Measurements from ENCODE around the gene TRPV5. TPM values are rescaled to one million over a fixed set of nuclear protein-coding genes. Genes with fewer than 3 reads are reported as not detected.

TRPV5 gene
- total and polyA plus RNA-seq, 4 donors, result under 0.01 to 0.23 TPM; not detected in 2

GRCh38 chr7:142938611-142939010 lies 5.1 kb upstream of the TRPV5 start:
- Histone ChIP-seq H3K27ac (ENCODE audit: low read depth in 1 of 2, low read length in 2 of 2) (no peak overlapping the region), H3K27me3 (ENCODE audit: control insufficient read depth in 4 of 4, insufficient read depth in 4 of 4, low read length in 3 of 4) (no peaks in the 10 kb centered on the region), H3K36me3 (ENCODE audit: control insufficient read depth in 4 of 4, insufficient read depth in 3 of 4, low read depth in 1 of 4, low read length in 3 of 4) (no peaks in the 10 kb centered on the region), H3K9me3 (ENCODE audit: control insufficient read depth in 4 of 4, low read length in 3 of 4) (no peaks in the 10 kb centered on the region), H3K4me1 (ENCODE audit: control insufficient read depth in 4 of 4, insufficient read depth in 4 of 4, low read length in 3 of 4) (no peaks in the 10 kb centered on the region), H3K4me3 (ENCODE audit: low read depth in 1 of 3, low read length in 3 of 3) (no peak overlapping the region), H3K9ac (ENCODE audit: low read depth in 1 of 2, low read length in 2 of 2) (no peak overlapping the region)
- TF ChIP-seq RXRA (IDR thresholded peaks at IDR 0.05) (no peak), TAF1 (conservative IDR thresholded peaks at IDR 0.05) (no peak), ZBTB33 (IDR thresholded peaks at IDR 0.05) (no peak), GABPA (IDR thresholded peaks at IDR 0.05 in 1 of 2, conservative IDR thresholded peaks at IDR 0.05 in 1 of 2) (no peak), RAD21 (IDR thresholded peaks at IDR 0.05) (no peak), JUND (IDR thresholded peaks at IDR 0.05) (no peak), FOXA2 (IDR thresholded peaks at IDR 0.05) (no peak), SP1 (IDR thresholded peaks at IDR 0.05) (no peak), MAX (IDR thresholded peaks at IDR 0.05) (no peak), REST (IDR thresholded peaks at IDR 0.05) (no peak), CTCF (IDR thresholded peaks at IDR 0.05; ENCODE audit: low read depth, low read length, missing input control) (no peak), NR2F2 (IDR thresholded peaks at IDR 0.05) (no peak), FOXA1 (IDR thresholded peaks at IDR 0.05) (no peak), YY1 (IDR thresholded peaks at IDR 0.05) (no peak), HNF4G (IDR thresholded peaks at IDR 0.05) (no peak), EGR1 (IDR thresholded peaks at IDR 0.05; ENCODE audit: low read depth in 2 of 2) (no peak)
- DNase-seq (ENCODE audit: low spot score), result no peak
- WGBS, result 82% methylated on average over 4 of the region's 4 CpGs

- DNase-seq (ENCODE audit: low spot score), result no peak
- Histone ChIP-seq H3K36me3 (ENCODE audit: control insufficient read depth in 4 of 4, insufficient read depth in 3 of 4, low read depth in 1 of 4, low read length in 3 of 4) (no peaks in the 10 kb centered on the region), H3K9me3 (ENCODE audit: control insufficient read depth in 4 of 4, low read length in 3 of 4) (no peaks in the 10 kb centered on the region), H3K27ac (ENCODE audit: low read depth in 1 of 2, low read length in 2 of 2) (no peak overlapping the region), H3K4me1 (ENCODE audit: control insufficient read depth in 4 of 4, insufficient read depth in 4 of 4, low read length in 3 of 4) (no peaks in the 10 kb centered on the region), H3K27me3 (ENCODE audit: control insufficient read depth in 4 of 4, insufficient read depth in 4 of 4, low read length in 3 of 4) (no peaks in the 10 kb centered on the region), H3K9ac (ENCODE audit: low read depth in 1 of 2, low read length in 2 of 2) (no peak overlapping the region), H3K4me3 (ENCODE audit: low read depth in 1 of 3, low read length in 3 of 3) (no peak overlapping the region)
- 82% methylated on average over 12 of the region's 12 CpGs for WGBS
- TF ChIP-seq EGR1 (IDR thresholded peaks at IDR 0.05; ENCODE audit: low read depth in 2 of 2), result no peak
- no peak for TF ChIP-seq ATF3 (IDR thresholded peaks at IDR 0.05)
- no peak for TF ChIP-seq RXRA (IDR thresholded peaks at IDR 0.05)
- no peak for TF ChIP-seq GABPA (IDR thresholded peaks at IDR 0.05 in 1 of 2, conservative IDR thresholded peaks at IDR 0.05 in 1 of 2)
- TF ChIP-seq HNF4A (conservative IDR thresholded peaks at IDR 0.05), result no peak
- TF ChIP-seq FOXA1 (IDR thresholded peaks at IDR 0.05), result no peak
- TF ChIP-seq YY1 (IDR thresholded peaks at IDR 0.05), result no peak
- TF ChIP-seq SP1 (IDR thresholded peaks at IDR 0.05), result no peak
- TF ChIP-seq HNF4G (IDR thresholded peaks at IDR 0.05), result no peak
- no peak for TF ChIP-seq RAD21 (IDR thresholded peaks at IDR 0.05)
- no peak for TF ChIP-seq JUND (IDR thresholded peaks at IDR 0.05)
- no peak for TF ChIP-seq FOXA2 (IDR thresholded peaks at IDR 0.05)
- no peak for TF ChIP-seq REST (IDR thresholded peaks at IDR 0.05)
Measured at GRCh38 chr7:142935941-142936565, 2.5 kb upstream of the TRPV5 start.

Measured in liver (tissue), 9 donors.